Cardiac muscle cell (in vitro differentiated cells and primary cell): ENCODE results near the gene HSDL1. TPM values are rescaled to one million over a fixed set of nuclear protein-coding genes. Genes with fewer than 3 reads are reported as not detected.

Experiments used
- DNase-seq, 2 donors: peaks; one replicate each; pipeline versions ENCODE4 v3.0.0 to v3.0.0-alpha.2; 2010 to 2017; ENCODE audit warnings: low read depth in 1 of 2, low spot score in 1 of 2
- H3K27ac ChIP-seq: fragments of 200-600 bp; sonication (generic); 2 replicates; pipeline ENCODE4 v1.5.1; 2016
- H3K27me3 ChIP-seq: fragments of 200-600 bp; sonication (generic); 2 replicates; pipeline ENCODE4 v1.6.0; 2016; ENCODE audit warnings: control low read depth
- H3K36me3 ChIP-seq: fragments of 200-600 bp; sonication (generic); 2 replicates; pipeline ENCODE4 v1.5.1; 2016; ENCODE audit warnings: control low read depth
- H3K4me1 ChIP-seq: fragments of 200-600 bp; sonication (generic); 2 replicates; pipeline ENCODE4 v1.8.1; 2017; ENCODE audit warnings: low read depth, mild to moderate bottlenecking, mixed run types
- H3K4me3 ChIP-seq: fragments of 200-600 bp; sonication (generic); 2 replicates; pipeline ENCODE4 v1.5.1; 2016; ENCODE audit warnings: mild to moderate bottlenecking
- H3K9me3 ChIP-seq: fragments of 200-600 bp; sonication (generic); 2 replicates; pipeline ENCODE4 v1.5.1; 2017; ENCODE audit warnings: low read depth, mild to moderate bottlenecking, control low read depth
- polyA plus RNA-seq: library from polyadenylated mRNA; unstranded; fragments of >200 nt; fragmentation: Nextera tagmentation; extraction: Ambion mirVana; gene quantifications from 2 replicates; pipeline ENCODE4 v1.2.1, GENCODE V29; 2016
- total RNA-seq: library from RNA; depleted of rRNA; stranded (reverse); fragments of >200 nt; gene quantifications from 2 replicates; pipeline ENCODE4 v1.2.3, GENCODE V29; 2016
- TF ChIP-seq, protein P1 (sequence below): IDR thresholded peaks from 2 replicates; pipeline ENCODE4 v1.5.1; 2012; ENCODE audit warnings: low read depth, mild to moderate bottlenecking, low read length

The HSDL1 gene
- total and polyA plus RNA-seq, 2 experiments from 2014 or later, result 51.7 to 60.0 TPM

DNA sequence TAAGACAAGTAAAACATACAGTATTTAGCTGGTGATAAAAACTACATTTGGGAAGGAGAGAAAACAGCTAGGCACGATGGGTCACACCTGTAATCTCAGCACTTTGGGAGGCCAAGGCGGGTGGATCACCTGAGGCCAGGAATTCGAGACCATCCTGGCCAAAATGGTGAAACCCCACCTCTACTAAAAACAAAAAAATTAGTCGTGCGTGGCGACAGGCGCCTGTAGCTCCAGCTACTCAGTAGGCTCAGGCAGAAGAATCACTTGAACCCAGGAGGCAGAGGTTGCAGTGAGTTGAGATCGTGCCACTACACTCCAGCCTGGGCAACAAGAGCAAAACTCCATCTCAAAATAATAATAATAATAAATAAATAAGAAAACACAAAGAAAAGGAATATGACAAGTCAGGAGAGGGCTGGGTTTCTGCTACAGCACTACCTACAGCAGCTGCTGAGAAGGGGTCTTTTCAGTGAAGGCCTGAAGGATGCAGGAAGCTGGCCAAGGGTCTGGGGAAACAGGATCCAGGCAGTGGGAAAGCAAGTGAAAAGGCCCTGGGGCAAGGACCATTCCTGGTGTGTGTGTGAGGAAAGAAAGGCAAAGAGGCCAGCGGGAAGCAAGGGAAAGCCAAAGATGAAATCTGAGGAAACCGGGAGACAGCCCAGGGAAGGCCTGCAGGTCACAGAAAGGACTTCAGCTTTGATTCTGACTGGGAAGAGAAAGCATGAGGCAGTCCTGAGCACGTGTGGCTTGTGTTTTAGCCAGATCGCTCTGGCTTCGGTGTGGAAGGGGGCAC, 38.8 kb downstream of the HSDL1 start:
- Histone ChIP-seq H3K4me3 (no peak overlapping the region), H3K27ac (no peak overlapping the region), H3K27me3 (no peaks in the 10 kb centered on the region), H3K9me3 (no peaks in the 10 kb centered on the region), H3K4me1 (peaks cover 5% of the 10 kb centered on the region), H3K36me3 (peaks cover 5% of the 10 kb centered on the region)
- TF ChIP-seq, protein P1, sequence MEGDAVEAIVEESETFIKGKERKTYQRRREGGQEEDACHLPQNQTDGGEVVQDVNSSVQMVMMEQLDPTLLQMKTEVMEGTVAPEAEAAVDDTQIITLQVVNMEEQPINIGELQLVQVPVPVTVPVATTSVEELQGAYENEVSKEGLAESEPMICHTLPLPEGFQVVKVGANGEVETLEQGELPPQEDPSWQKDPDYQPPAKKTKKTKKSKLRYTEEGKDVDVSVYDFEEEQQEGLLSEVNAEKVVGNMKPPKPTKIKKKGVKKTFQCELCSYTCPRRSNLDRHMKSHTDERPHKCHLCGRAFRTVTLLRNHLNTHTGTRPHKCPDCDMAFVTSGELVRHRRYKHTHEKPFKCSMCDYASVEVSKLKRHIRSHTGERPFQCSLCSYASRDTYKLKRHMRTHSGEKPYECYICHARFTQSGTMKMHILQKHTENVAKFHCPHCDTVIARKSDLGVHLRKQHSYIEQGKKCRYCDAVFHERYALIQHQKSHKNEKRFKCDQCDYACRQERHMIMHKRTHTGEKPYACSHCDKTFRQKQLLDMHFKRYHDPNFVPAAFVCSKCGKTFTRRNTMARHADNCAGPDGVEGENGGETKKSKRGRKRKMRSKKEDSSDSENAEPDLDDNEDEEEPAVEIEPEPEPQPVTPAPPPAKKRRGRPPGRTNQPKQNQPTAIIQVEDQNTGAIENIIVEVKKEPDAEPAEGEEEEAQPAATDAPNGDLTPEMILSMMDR, result no peak
- DNase-seq, result no peak

DNA sequence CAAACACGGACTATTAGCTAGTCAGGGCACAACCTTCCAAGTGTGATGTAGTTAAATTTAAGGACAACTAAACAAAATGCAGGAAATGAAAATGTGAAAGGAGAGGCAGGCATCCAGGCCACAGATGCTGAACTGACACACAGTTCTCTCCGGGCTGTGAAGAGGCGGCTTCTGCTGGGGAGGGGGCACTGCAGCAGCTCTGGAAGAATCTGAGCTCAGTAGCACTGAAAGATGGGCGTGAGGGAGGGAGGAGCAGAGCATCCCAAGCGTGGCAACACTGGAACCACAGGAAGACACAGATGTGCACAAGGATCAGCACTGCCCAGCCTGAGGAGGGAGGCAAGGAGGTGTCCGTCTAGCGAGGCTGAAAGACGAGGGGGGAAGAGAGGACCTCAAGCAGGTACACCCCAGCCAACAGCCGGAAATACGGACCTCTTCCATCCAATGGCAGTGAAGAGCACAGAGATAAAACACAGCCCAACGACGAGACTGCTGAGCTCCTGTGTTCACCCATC, 39.6 kb downstream of the HSDL1 start:
- Histone ChIP-seq H3K27ac (no peak overlapping the region), H3K27me3 (no peaks in the 10 kb centered on the region), H3K4me3 (no peak overlapping the region), H3K36me3 (peaks cover 5% of the 10 kb centered on the region), H3K9me3 (no peaks in the 10 kb centered on the region), H3K4me1 (peaks cover 5% of the 10 kb centered on the region)
- TF ChIP-seq, protein P1, result no peak
- no peak for DNase-seq

DNA sequence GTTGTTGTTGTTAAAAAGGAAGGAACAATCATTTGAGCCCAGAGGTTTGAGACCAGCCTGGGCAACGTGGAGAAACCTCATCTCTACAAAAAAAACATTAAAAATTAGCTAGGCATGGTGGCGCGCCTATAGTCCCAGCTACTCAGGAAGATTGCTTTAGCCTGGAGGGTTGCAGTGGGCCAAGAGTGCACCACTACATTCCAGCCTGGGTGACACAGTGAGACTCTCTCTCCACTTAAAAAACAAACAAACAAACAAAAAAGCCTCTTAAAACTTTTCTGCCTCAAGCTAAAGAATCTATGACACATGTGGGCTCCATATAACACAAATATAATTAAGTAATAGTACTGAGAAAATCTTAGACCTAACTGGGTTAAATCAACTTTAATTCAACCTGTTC, 40.7 kb downstream of the HSDL1 start:
- Histone ChIP-seq H3K4me3 (no peak overlapping the region), H3K27me3 (no peaks in the 10 kb centered on the region), H3K9me3 (no peaks in the 10 kb centered on the region), H3K36me3 (peaks cover 11% of the 10 kb centered on the region), H3K4me1 (no peaks in the 10 kb centered on the region), H3K27ac (no peak overlapping the region)
- no peak for DNase-seq
- TF ChIP-seq, protein P1, result no peak

DNA sequence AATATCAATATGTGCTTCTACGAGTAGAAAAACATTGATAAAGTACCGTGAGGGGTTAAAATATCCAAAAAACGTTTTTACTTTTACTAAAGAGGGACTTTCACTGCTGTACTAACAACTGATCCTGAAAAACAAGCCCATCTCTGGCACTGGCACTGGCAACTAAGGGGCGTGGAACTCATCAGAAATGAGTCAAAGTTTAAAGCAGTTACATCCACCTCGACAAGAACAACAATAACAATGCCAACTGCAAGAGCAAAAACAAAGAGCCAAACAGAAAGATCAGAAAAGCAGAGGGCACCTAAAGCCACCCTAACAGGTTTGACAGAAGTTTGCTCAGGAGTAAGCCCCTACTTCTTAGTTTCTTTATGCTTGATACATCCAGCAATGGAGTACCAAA, 41.3 kb downstream of the HSDL1 start:
- Histone ChIP-seq H3K4me1 (no peaks in the 10 kb centered on the region), H3K9me3 (no peaks in the 10 kb centered on the region), H3K36me3 (peaks cover 15% of the 10 kb centered on the region), H3K27ac (no peak overlapping the region), H3K27me3 (no peaks in the 10 kb centered on the region), H3K4me3 (no peak overlapping the region)
- TF ChIP-seq, protein P1, result no peak
- DNase-seq, result no peak

DNA sequence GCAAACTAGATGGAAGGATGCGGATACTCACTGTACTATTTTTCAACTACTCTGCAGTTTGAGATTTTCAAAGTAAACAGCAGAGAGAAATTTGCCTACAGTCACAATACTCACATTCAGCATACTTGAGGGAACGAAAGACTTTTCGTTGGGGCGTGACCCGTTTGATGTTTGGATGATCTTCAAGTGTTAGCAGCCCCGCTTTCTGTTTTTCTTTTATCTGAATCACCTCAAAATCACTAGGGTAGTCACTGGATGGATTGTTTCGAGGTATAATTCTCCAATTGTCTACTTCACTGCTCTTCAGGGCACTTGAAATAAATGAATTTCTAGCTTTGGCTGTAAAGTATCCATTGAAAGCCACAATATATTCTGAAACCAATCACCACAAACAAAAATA, 46.0 kb downstream of the HSDL1 start:
- H3K36me3 ChIP-seq, result peaks cover 49% of the 10 kb centered on the region
- TF ChIP-seq, protein P1, result no peak
- H3K27me3 ChIP-seq, result no peaks in the 10 kb centered on the region
- H3K4me3 ChIP-seq, result no peak overlapping the region
- no peak for DNase-seq
- no peak overlapping the region for H3K27ac ChIP-seq
- no peaks in the 10 kb centered on the region for H3K9me3 ChIP-seq
- no peaks in the 10 kb centered on the region for H3K4me1 ChIP-seq
